A549 treated with DMSO at 1 μM for 4 hours (cell line): Measurements from ENCODE around the gene MME. TPM values are rescaled to one million over a fixed set of nuclear protein-coding genes. Genes with fewer than 3 reads are reported as not detected.

ENCODE experiments used
- total RNA-seq: library from RNA; stranded (reverse); fragments of 200-300 nt; extraction: Qiagen RNA extraction; gene quantifications from 5 replicates; pipeline ENCODE4 v1.2.3, GENCODE V29; 2022; ENCODE audit warnings: low read depth

MME gene
- total RNA-seq: not detected in 5 replicates

GRCh38 chr3:155079746-155080487, at the start of gene MME:
Gene MME, plus strand, starts transcription at chr3:155080319. Its CDS starts 3,849 bp downstream, at chr3:155084168.

Other genes starting within 250 kb of the MME start
- gene STRIT1, start 213.4 kb downstream of the MME start, total RNA-seq: not detected in 5 replicates